Measurements from ENCODE around the gene CTDP1.
A peak's percentile ranks its signal among the peaks of the same experiment; 100 is the strongest.

CTDP1 gene

DNA sequence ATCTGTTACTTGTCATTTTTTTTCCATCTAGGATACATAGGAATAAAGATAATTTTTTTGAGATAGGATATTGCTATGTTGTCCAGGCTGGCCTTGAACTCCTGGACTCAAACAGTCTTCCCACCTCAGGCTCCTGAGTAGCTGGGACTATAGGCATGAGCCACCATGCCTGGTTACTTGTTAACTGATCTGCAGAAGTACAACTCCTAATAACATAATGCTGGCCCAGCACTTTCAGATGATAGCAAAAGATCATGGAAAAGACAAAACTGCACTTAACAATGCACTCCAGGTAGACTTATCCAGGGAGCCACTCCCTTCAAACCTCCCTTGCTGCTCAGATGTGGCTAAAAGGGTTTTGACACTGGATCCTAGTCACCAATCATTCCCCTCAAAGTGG is 11.4 kb upstream of the CTDP1 start:
- no peak for DNase-seq (ENCODE audit: low spot score)
- in situ Hi-C loops (cut with MboI; ENCODE audit: low sequenced_read_pairs, unreplicated experiment) = no loop called here
- TF ChIP-seq, protein P1, sequence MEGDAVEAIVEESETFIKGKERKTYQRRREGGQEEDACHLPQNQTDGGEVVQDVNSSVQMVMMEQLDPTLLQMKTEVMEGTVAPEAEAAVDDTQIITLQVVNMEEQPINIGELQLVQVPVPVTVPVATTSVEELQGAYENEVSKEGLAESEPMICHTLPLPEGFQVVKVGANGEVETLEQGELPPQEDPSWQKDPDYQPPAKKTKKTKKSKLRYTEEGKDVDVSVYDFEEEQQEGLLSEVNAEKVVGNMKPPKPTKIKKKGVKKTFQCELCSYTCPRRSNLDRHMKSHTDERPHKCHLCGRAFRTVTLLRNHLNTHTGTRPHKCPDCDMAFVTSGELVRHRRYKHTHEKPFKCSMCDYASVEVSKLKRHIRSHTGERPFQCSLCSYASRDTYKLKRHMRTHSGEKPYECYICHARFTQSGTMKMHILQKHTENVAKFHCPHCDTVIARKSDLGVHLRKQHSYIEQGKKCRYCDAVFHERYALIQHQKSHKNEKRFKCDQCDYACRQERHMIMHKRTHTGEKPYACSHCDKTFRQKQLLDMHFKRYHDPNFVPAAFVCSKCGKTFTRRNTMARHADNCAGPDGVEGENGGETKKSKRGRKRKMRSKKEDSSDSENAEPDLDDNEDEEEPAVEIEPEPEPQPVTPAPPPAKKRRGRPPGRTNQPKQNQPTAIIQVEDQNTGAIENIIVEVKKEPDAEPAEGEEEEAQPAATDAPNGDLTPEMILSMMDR (IDR thresholded peaks at IDR 0.05; ENCODE audit: borderline replicate concordance, control extremely low read depth, extremely low read depth, insufficient read depth, missing control alignments) = no peak

DNA sequence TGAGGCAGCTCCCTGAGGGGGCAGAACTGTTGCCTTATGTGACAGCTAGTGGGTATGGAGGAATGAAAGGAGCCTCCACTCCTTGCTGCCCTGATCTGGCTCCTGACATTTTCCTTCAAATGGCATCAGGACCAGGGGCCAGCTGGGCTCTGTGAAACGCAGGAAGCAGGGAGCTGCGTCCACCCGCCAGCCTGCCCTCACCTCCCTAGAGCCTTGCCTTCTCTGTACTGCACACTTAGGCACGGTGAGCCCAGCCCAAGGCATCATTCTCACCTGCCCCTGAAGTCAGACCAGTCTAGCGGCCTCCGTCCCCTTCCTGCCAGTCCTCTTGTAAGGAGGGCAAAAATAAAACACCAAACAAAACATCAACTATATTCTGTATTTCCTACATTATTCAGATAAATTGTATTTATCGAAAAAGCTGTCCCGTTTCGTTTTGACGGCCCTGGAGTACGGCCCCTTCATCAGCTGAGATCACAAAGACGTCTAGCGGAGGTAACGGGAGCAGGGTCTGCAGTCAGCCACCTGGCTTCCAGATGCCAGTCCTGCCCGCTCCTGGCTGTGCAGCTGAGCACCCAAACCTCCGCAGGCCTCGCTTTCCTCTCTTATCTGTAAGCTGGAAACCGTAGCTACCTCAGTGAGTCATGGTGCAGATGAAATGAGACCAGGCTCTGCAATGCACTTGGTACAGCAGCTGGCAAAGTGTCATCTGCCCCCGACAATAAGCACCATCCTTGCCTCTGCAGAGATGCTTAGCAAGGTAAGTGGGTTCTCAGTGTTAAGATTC is 6.9 kb upstream of the CTDP1 start:
- in situ Hi-C loops (cut with MboI; ENCODE audit: low sequenced_read_pairs, unreplicated experiment) = no loop called here
- no peak for DNase-seq (ENCODE audit: low spot score)
- TF ChIP-seq, protein P1 (IDR thresholded peaks at IDR 0.05; ENCODE audit: borderline replicate concordance, control extremely low read depth, extremely low read depth, insufficient read depth, missing control alignments) = no peak

DNA sequence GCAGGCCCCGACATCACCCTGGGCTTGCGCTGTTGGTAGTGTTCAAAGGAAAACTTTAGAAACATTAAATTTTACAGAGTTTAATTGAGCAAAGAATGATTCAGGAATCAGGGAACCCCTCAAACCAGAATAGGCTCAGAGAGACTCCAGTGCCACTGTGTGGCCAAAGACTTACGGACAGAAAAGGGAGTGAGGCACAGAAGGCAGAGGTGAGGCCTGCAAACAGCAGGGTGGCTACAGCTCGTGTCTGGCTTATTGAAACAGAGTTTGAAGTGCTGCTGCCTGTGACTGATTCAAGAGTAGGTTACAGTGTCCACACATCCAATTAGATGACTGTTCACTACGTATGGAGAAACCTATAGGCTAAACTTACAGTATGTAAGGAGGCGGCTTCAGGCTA is 2.4 kb upstream of the CTDP1 start:
- DNase-seq (ENCODE audit: low spot score) = no peak
- TF ChIP-seq, protein P1 (IDR thresholded peaks at IDR 0.05; ENCODE audit: borderline replicate concordance, control extremely low read depth, extremely low read depth, insufficient read depth, missing control alignments) = no peak
- in situ Hi-C loops (cut with MboI; ENCODE audit: low sequenced_read_pairs, unreplicated experiment) = no loop called here

DNA sequence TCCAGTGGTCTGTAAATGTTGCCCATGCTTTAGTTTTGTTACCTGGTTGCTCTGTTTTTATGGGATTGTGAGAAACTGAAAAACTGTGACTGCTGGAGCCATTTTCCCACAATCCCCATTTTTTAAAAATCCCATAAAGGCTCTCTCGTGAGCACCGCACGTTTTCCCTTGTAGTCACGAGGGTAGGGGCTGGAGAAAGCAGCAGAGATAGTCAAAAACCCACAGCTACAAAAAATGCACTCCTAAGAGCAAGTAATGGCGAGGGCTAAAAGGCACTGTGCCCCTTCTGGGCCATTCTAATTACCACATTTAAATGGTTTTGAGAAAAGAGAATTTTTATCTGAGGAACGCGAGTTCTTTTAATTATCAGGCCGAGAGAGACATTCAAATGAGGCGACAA is 1.8 kb upstream of the CTDP1 start:
- in situ Hi-C loops (cut with MboI; ENCODE audit: low sequenced_read_pairs, unreplicated experiment) = no loop called here
- DNase-seq (ENCODE audit: low spot score) = no peak
- TF ChIP-seq, protein P1 (IDR thresholded peaks at IDR 0.05; ENCODE audit: borderline replicate concordance, control extremely low read depth, extremely low read depth, insufficient read depth, missing control alignments) = no peak

DNA sequence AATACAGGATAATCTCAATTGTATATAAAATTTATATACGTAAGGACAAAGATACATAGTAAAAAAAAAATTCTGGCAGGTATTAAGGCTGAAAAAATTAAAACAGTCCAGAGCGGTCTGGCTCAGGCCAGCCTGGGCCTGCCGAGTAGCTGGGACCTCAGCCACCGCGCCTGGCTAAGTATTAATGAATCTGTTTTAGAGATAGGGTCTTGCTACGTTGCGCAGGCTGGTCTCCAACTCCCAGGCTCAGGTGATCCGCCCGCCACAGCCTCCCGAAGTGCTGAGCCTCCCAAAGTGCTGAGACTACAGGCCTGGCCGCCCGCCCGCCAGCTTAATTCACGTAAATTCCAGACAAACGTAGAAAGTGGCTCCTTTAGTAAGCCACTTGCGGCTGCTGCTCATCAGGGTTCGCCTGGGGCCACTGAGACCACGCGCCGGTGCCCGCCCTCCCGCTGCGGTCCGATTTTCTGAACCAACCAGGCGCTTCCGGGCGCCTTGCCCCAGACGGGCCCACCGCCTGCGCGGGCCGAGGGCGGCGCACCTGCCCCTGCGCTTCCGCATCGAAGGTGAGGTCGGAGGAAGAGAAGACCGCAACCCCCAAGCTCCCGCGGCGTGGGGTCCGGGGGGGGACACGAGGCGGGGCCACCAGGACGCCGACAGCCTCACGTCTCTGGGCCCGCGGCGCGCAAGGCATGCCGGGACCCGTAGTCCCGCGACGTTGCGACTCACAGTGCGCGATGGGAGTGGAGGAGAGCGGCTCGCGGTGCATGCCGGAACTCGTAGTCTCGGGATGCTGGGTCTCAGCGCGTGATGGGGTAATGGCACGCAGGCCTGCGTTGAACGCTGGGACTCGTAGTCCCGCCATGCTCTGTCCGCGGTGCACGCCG is 695 bp upstream of the CTDP1 start:
- peak; percentile 99 for DNase-seq (ENCODE audit: low spot score)
- in situ Hi-C loops (cut with MboI; ENCODE audit: low sequenced_read_pairs, unreplicated experiment) = no loop called here
- TF ChIP-seq, protein P1 (IDR thresholded peaks at IDR 0.05; ENCODE audit: borderline replicate concordance, control extremely low read depth, extremely low read depth, insufficient read depth, missing control alignments) = no peak

DNA sequence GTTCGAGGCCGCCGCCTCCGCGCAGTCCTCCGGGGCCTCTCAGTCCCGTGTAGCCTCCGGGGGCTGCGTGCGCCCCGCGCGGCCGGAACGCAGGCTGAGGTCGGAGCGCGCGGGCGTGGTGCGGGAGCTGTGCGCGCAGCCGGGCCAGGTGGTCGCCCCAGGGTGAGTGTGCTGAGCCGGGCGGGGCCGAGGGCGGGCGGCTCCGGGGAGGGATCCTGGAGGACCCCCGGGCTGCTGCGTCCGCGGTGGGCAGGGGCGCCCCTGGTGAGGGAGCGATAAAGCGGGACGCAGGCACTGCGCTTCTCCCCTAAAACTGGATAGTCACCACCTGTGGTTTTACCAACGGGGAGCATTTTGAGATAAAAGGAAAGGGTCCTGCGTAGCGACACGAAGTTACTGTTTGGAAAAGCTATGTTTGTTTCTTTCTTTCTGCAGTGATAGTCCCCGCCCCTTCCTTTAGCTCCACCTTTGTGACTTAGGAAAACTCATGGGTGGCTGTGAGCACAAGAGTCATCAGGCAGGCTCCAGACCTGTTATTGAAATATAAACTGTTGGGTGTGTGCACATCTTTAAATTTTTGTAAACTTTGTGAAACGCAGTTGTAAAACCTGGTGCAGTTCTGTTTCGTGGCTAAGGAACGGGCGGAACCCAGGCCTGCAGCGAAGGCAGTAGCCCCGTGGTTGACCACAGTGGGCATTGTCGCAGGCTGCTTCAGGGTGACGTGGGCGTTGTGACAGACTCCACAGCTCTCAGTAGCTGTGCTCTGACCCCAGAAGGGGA is 687 bp downstream of the CTDP1 start:
- in situ Hi-C loops (cut with MboI; ENCODE audit: low sequenced_read_pairs, unreplicated experiment) = no loop called here
- peak; percentile 51 for DNase-seq (ENCODE audit: low spot score)
- TF ChIP-seq, protein P1 (IDR thresholded peaks at IDR 0.05; ENCODE audit: borderline replicate concordance, control extremely low read depth, extremely low read depth, insufficient read depth, missing control alignments) = no peak

Data from GM13976 (cell line).